Aorta (tissue), 5 donors: Measurements from ENCODE around the gene HNMT. TPM values are rescaled to one million over a fixed set of nuclear protein-coding genes. Genes with fewer than 3 reads are reported as not detected.

Source experiments
- ATAC-seq: fragments of 200-7000 bp; cut with Tn5 transposase; one replicate; pipeline ENCODE4 v1.9.1; 2022; ENCODE audit warnings: moderate library complexity; ENCODE audit not compliant: low FRiP score
- DNase-seq, 2 donors: peaks; one replicate each; pipeline ENCODE4 v3.0.0-alpha.2; 2020
- H3K27ac ChIP-seq, 2 donors: one replicate each; pipeline ENCODE4 v1.5.1; 2013; ENCODE audit warnings: low read length in 2 of 2, mild to moderate bottlenecking in 2 of 2, moderate library complexity in 2 of 2, control low read depth in 1 of 2, inconsistent platforms in 1 of 2, low read depth in 1 of 2
- H3K27me3 ChIP-seq, 2 donors: one replicate each; pipeline ENCODE4 v1.6.1; 2013; ENCODE audit warnings: control low read depth in 1 of 2, low read length in 1 of 2, mild to moderate bottlenecking in 1 of 2, moderate library complexity in 1 of 2; ENCODE audit not compliant: insufficient read depth in 2 of 2, control insufficient read depth in 1 of 2
- H3K36me3 ChIP-seq, 2 donors: one replicate each; pipeline ENCODE4 v1.6.1; 2013; ENCODE audit warnings: control low read depth in 1 of 2, low read length in 1 of 2, mild to moderate bottlenecking in 1 of 2; ENCODE audit not compliant: insufficient read depth in 2 of 2, control insufficient read depth in 1 of 2
- H3K4me1 ChIP-seq, 2 donors: one replicate each; pipeline ENCODE4 v1.6.1; 2013; ENCODE audit warnings: low read length in 2 of 2, control low read depth in 1 of 2, mild to moderate bottlenecking in 1 of 2, moderate library complexity in 1 of 2; ENCODE audit not compliant: insufficient read depth in 2 of 2, control insufficient read depth in 1 of 2
- H3K4me3 ChIP-seq, 2 donors: one replicate each; pipeline ENCODE4 v1.5.1; 2013; ENCODE audit warnings: low read length in 2 of 2, control low read depth in 1 of 2, mild to moderate bottlenecking in 1 of 2
- H3K9me3 ChIP-seq: one replicate; pipeline ENCODE4 v1.6.1; 2013; ENCODE audit warnings: mild to moderate bottlenecking, low read length; ENCODE audit not compliant: control insufficient read depth
- WGBS, 2 donors: extraction: QIAGEN DNeasy Blood & Tissue Kit; methylation state at CpG; one replicate each; pipeline ENCODE4 v1.1.7; 2013; 5-methylcytosine and 5-hydroxymethylcytosine counted together
- intact Hi-C, 2 donors: fragments of 100-400 bp; cut with DNase I; formaldehyde crosslinking; loops; one replicate each; pipeline versions ENCODE4 v1.14.2 to v1.15.0; 2022
- polyA plus RNA-seq, 2 donors: library from polyadenylated mRNA; stranded (reverse); fragments of 200-250 nt; gene quantifications; one replicate each; pipeline ENCODE4 v1.2.3, GENCODE V29; 2013
- total RNA-seq, 2 donors: library from RNA; stranded (reverse); fragmentation: NEBNext Ultra II Directional; extraction: Animal tissue kit (Norgen Biotek cat#: 25700); gene quantifications; one replicate each; pipeline ENCODE4 v1.2.1, GENCODE V29; 2021
- donor health status: healthy with polysubstance abuse.
- donor health status: Bipolar disorder and iron deficiency.
- donor health status: DM: no; HTN: no; CAD: no.
- donor health status: DM: no; HTN: no; CAD: no.
- donor health status: DM: yes; HTN: yes; CAD: no.

HNMT gene
- total and polyA plus RNA-seq, 4 donors = 35.8 to 102 (median 74.1) TPM

GRCh38 chr2:138003411-138003810, 39.1 kb downstream of the HNMT start:
- Histone ChIP-seq H3K4me3 (no peak overlapping the region), H3K36me3 (peaks cover 0 to 5% of the 10 kb centered on the region in 2 donors), H3K27ac (no peak overlapping the region), H3K9me3 (no peaks in the 10 kb centered on the region), H3K27me3 (no peaks in the 10 kb centered on the region), H3K4me1 (no peaks in the 10 kb centered on the region)
- DNase-seq (no peak), ATAC-seq (no peak)
- intact Hi-C loops = no loop called here
- whole genome bisulfite sequencing, 2 donors = 67 to 68% methylated on average over 1 of the region's 1 CpG

DNA sequence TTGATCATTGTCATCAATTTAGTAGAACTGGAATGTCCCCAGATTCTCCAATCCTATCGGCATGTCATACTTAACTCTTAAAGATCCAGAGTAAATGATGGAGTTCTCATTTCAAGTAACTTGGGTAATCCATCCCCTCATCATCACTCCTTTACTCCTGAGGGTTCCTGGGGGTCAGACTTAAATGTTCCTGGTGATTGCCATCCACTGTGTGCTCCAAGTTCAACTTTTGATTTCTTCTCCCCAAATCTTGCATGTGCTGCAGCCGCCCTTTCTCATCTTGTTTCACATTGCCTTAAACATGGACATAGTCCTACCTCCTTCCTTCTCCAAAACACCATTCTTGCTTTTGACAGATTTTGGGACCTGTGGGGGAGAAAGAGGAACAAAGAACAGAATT, 43.2 kb downstream of the HNMT start:
- Histone ChIP-seq H3K9me3 (no peaks in the 10 kb centered on the region), H3K4me3 (no peak overlapping the region), H3K27me3 (no peaks in the 10 kb centered on the region), H3K36me3 (peaks cover 0 to 5% of the 10 kb centered on the region in 2 donors), H3K4me1 (no peaks in the 10 kb centered on the region), H3K27ac (no peak overlapping the region)
- 93 to 96% methylated on average over 2 of the region's 2 CpGs for WGBS, 2 donors
- intact Hi-C loops = no loop called here
- no peak for ATAC-seq
- DNase-seq = no peak

DNA sequence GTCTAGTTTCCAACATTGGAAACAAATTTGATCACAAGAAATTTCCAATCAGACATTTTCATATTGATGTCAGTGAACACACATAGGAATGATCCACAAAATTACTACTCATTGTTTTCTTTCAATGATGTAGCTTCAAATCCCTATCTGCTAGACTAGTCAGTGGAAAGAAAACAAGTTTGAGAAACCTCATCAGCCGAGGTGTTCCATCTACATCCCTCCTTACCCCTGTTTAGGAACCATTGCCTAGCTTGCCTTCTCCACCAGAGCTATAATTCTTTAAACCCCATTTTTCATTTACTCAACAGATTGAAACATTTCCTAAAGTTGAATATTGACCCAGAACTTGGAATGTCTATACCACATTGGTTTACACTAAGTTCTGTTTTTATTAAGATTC, 45.3 kb downstream of the HNMT start:
- Histone ChIP-seq H3K27ac (no peak overlapping the region), H3K4me3 (no peak overlapping the region), H3K4me1 (no peaks in the 10 kb centered on the region), H3K27me3 (no peaks in the 10 kb centered on the region), H3K9me3 (no peaks in the 10 kb centered on the region), H3K36me3 (peaks cover 0 to 9% of the 10 kb centered on the region in 2 donors)
- ATAC-seq (no peak), DNase-seq (no peak)
- intact Hi-C loops = no loop called here
- 91 to 92% methylated on average over 1 of the region's 1 CpG for WGBS, 2 donors

DNA sequence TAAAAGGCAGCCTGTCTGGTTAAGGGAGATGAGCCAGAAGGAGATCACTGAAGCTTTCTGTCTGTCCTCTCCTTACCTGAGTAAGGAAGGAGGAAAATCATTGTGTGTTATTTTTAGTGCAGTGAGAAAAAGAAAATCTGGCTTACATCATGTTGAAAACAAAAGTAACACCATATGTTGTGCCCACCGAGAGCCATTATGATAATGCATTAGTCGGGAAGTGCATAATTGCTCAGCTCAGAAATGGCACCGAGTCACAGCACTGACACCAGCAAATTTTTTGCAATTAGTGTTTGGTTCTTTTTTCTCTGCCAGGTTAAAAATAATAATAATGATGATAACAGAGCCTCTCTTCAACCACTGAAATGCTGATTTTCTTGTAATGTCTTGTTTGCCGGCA, 46.6 kb downstream of the HNMT start:
- DNase-seq (no peak), ATAC-seq (no peak)
- Histone ChIP-seq H3K27ac (no peak overlapping the region), H3K27me3 (no peaks in the 10 kb centered on the region), H3K9me3 (no peaks in the 10 kb centered on the region), H3K4me3 (no peak overlapping the region), H3K36me3 (peaks cover 0 to 9% of the 10 kb centered on the region in 2 donors), H3K4me1 (no peaks in the 10 kb centered on the region)
- intact Hi-C loops = no loop called here
- WGBS, 2 donors = 80 to 82% methylated on average over 4 of the region's 4 CpGs

- no peak overlapping the region for H3K27ac ChIP-seq
- H3K4me1 ChIP-seq = no peaks in the 10 kb centered on the region
- DNase-seq (no peak), ATAC-seq (no peak)
- intact Hi-C loops = no loop called here
- no peaks in the 10 kb centered on the region for H3K9me3 ChIP-seq
- WGBS, 2 donors = 96 to 97% methylated on average over 3 of the region's 3 CpGs
- H3K4me3 ChIP-seq = no peak overlapping the region
- H3K27me3 ChIP-seq = no peaks in the 10 kb centered on the region
- H3K36me3 ChIP-seq = peaks cover 0 to 9% of the 10 kb centered on the region in 2 donors
These were observed 47.8 kb downstream of the HNMT start for GRCh38 chr2:138012082-138012481.

DNA sequence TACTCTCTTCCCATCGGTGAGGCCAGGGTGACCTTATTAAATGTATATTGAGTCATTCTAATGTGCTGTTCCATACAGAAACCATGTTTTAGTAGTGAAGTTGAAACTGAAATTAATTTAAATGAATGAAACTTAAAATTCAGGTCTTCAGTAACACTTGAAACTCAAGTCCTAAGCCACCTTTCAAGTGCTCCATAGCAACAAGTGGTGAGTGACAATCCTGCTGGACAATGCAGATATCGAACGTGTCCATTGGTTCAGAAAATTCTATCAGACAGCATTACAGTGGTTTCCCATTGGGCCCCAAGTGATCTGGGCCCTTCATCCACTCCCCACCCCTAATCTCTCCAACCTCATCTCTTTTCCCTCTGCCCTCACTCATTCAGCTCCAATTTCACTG, 48.7 kb downstream of the HNMT start:
- no peak for DNase-seq
- no peak for ATAC-seq
- Histone ChIP-seq H3K27me3 (no peaks in the 10 kb centered on the region), H3K4me3 (no peak overlapping the region), H3K27ac (no peak overlapping the region), H3K9me3 (no peaks in the 10 kb centered on the region), H3K36me3 (peaks cover 0 to 6% of the 10 kb centered on the region in 2 donors), H3K4me1 (no peaks in the 10 kb centered on the region)
- intact Hi-C loops = no loop called here
- WGBS, 2 donors = 97% methylated on average over 3 of the region's 3 CpGs

DNA sequence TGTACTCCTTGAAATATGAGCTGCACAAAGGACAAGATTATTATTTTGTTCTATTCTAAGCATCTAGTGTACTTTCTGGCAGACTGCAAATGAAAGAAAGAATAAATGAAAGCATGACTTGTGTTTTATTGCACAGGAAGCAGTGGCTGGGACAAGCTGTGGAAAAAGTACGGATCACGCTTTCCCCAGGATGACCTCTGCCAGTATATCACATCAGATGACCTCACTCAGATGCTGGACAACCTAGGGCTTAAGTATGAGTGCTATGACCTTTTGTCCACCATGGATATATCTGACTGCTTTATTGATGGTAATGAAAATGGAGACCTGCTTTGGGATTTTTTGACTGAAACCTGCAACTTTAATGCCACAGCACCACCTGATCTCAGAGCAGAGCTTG, 49.4 kb downstream of the HNMT start:
- ATAC-seq = no peak

DNA sequence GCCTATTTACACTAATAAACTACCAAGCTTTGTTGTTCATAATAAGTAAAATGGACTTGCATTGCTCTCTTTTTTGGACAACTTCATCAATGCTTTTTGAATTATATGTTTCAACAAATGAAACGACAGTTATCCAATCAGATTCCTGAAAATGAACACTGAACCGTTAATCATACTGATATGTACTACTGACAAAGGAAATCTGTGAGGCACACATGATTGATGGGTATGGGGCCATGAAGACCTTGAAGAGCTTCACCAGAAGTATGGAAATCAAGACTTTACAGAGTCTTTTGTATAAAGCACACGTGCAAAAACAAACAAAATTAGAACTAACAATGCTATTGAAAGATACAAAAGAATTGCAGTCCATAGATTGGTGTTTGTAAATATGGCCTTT, 51.2 kb downstream of the HNMT start:
- Histone ChIP-seq H3K27ac (no peak overlapping the region), H3K27me3 (no peaks in the 10 kb centered on the region), H3K4me3 (no peak overlapping the region), H3K9me3 (no peaks in the 10 kb centered on the region), H3K36me3 (peaks cover 0 to 6% of the 10 kb centered on the region in 2 donors), H3K4me1 (peaks cover 4% of the 10 kb centered on the region in 2 donors)
- intact Hi-C loops = no loop called here
- no peak for DNase-seq
- no peak for ATAC-seq
- WGBS, 2 donors = 76 to 96% methylated on average over 3 of the region's 3 CpGs

More for the DNA sequence above, 49.4 kb downstream of the HNMT start:
- Histone ChIP-seq H3K27ac (no peak overlapping the region), H3K4me1 (no peaks in the 10 kb centered on the region), H3K4me3 (no peak overlapping the region), H3K36me3 (peaks cover 0 to 6% of the 10 kb centered on the region in 2 donors), H3K27me3 (no peaks in the 10 kb centered on the region), H3K9me3 (no peaks in the 10 kb centered on the region)
- DNase-seq = no peak
- WGBS, 2 donors = 74 to 88% methylated on average over 2 of the region's 2 CpGs
- intact Hi-C loops = no loop called here

DNA sequence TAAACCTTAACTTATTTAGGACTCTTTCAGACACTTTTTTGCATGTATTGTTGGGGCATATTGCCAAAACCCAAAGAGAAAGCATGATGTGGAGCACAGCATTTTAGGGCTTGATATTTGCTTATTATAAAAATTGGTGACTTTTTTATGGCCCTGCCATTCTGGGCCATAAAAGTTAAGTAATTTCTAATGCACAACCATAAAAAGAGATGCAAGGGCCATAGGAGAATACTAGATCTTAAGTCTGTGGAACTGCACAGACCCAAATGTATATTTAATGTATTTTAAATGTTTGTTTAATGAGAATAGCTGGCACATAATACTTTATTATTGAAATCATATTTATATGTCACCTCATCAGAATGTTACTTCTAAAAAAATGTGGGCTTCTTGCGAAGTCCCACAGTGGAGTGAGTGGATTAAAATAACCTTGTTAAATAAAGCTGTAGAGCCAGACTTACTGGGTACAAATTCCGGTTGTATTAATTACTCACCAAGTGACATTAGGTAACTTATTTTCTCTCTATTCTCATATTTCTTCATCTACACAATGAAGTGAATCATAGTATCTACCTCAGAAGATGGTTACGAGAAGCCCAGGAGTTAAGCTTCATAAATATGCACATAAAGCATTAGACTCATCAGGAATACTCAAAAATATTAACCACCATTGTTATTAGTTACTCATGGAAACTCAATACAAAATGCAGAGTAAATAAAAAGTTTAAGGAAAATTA, 52.2 kb downstream of the HNMT start:
- H3K36me3 ChIP-seq = peaks cover 0 to 6% of the 10 kb centered on the region in 2 donors
- H3K27ac ChIP-seq = no peak overlapping the region
- DNase-seq (no peak), ATAC-seq (no peak)
- no peaks in the 10 kb centered on the region for H3K27me3 ChIP-seq
- H3K4me3 ChIP-seq = no peak overlapping the region
- 60 to 63% methylated on average over 3 of the region's 3 CpGs for WGBS, 2 donors
- intact Hi-C loops = no loop called here
- peaks cover 4% of the 10 kb centered on the region in 2 donors for H3K4me1 ChIP-seq
- H3K9me3 ChIP-seq = no peaks in the 10 kb centered on the region
